ENCODE data around the gene TCP11L2. TPM values are rescaled to one million over a fixed set of nuclear protein-coding genes. Genes with fewer than 3 reads are reported as not detected.
"Not testable (repeated sequence)": the region's sequence is repeated elsewhere in the genome, so short reads cannot be mapped to it uniquely, and the experiment has no call there.

Gene TCP11L2
- total RNA-seq, 1 donor from 2014 or later, result 122 TPM

GRCh38 chr12:106301241-106301610 lies 1.3 kb upstream of the TCP11L2 start:
- intact Hi-C loops (cut with DNase I), result loop anchor here (5.0 to 10.0 kb wide), 2 partner anchors 41 to 56 kb away; partner anchors contain the start of gene CKAP4
- ATAC-seq (ENCODE audit: poor library complexity), result no peak
- no peak for DNase-seq

- peak; percentile 17 for ATAC-seq (ENCODE audit: poor library complexity)
- intact Hi-C loops (cut with DNase I), result loop anchor here (5.0 to 10.0 kb wide), 2 partner anchors 41 to 57 kb away; partner anchors contain the start of gene CKAP4
- DNase-seq, result peak; percentile 72
Observed at GRCh38 chr12:106301611-106302321, 767 bp upstream of the TCP11L2 start.

DNA sequence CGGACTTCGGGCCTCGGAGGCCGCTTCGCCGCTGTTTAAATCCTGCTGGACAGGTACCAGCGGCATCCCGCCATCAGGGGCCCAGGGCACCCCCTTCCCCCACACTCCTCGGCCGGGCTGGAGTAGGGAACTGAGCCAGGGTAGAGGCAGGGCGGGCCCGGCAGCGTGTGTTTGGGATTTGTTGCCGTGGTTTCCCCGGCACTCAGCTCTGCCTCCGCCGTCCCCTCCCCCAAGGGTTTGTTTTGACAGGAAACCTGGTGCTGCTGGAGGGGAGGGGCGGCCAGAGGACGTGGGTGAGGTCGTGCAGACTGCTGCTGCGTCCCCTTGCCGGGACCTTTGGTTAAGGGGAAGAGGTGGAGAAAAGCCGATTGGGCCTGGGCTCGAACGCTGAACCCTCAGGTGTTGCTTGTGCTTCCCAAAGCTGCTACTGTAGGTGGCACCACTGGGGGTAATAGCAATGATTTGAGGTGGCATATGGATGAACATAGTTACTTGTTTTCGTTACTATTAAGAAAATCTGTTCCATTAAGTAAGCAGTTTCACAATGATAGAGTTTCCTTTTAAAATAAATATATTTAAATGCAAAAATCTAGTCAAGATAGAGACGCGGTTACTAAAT lies 778 bp downstream of the TCP11L2 start:
- intact Hi-C loops (cut with DNase I), result loop anchor here (5.0 to 10.0 kb wide), 2 partner anchors 39 to 59 kb away; partner anchors contain the start of gene CKAP4
- DNase-seq, result peak; percentile 96
- ATAC-seq (ENCODE audit: poor library complexity), result peak; percentile 87

DNA sequence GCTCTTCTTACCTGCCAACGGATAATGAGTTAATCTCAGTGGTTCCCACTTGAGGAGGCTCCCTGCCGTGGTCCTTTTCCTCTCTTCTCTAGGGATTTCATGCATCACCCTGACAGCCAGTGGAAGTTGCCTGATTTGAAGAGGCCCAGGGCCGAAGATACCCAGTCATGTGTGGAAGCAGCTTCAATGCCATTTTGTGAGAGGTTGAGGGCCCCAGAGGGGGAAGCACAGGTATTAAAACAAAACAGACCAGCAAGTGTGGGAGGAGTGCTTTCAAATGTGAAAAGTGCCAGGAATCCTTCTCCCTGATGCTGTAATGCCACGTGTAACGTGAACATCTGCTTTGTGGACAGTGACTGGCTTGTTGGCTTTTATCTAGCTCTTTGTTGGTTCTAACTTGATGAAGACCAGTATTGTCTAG lies 1.5 kb downstream of the TCP11L2 start:
- DNase-seq (no peak), ATAC-seq (ENCODE audit: poor library complexity) (no peak)
- intact Hi-C loops (cut with DNase I), result loop anchor here (5.0 to 10.0 kb wide), 2 partner anchors 38 to 59 kb away; partner anchors contain the start of gene CKAP4

DNA sequence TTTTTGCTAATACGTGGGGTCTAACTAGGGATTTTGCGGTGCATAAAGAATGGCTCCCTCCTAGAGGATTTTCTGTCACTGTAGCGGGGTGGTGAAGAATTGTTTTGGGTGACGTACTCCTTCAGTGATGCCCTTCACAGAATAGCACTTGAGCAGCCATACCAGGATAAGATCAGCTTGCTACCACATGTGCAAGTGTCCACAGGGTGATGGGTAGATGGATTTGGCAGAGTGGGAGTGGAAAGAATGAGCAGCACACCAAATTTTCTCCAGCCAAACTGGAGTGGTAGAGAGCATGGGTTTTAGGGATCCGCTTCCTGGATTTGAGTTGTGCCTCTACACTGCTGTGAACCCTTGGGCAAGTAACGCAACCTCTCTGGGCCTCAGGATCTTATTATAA lies 2.3 kb downstream of the TCP11L2 start:
- intact Hi-C loops (cut with DNase I), result loop anchor here (5.0 to 10.0 kb wide), 2 partner anchors 38 to 60 kb away; partner anchors contain the start of gene CKAP4
- DNase-seq (no peak), ATAC-seq (ENCODE audit: poor library complexity) (no peak)

DNA sequence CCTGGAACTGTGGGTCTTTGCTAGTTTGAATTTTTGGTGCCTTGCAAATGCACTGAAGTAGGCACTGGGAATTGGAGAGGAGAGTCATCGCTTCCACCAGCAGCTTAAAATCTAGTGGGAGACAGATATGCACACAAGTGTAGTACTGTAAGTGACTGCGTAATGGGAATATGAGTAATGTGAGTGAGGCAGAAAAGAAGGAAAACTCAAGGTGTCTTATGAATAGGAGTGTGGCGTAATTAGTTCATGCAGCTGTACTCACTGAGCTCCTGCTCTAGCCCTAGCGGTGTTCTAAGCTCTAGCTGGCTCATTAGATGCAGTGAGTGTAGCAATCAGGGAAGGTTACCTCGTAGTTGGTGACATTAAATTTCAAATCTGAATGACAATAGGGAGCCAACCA lies 2.8 kb downstream of the TCP11L2 start:
- intact Hi-C loops (cut with DNase I), result loop anchor here (10.0 kb wide), 1 partner anchor 61 kb away; the partner anchor contains the start of gene CKAP4
- ATAC-seq (ENCODE audit: poor library complexity) (no peak), DNase-seq (no peak)

- intact Hi-C loops (cut with DNase I), result loop anchor here (10.0 kb wide), 1 partner anchor 62 kb away; the partner anchor contains the start of gene CKAP4
- ATAC-seq (ENCODE audit: poor library complexity), result no peak
- no peak for DNase-seq
Observed at GRCh38 chr12:106307181-106307580, 4.6 kb downstream of the TCP11L2 start.

DNA sequence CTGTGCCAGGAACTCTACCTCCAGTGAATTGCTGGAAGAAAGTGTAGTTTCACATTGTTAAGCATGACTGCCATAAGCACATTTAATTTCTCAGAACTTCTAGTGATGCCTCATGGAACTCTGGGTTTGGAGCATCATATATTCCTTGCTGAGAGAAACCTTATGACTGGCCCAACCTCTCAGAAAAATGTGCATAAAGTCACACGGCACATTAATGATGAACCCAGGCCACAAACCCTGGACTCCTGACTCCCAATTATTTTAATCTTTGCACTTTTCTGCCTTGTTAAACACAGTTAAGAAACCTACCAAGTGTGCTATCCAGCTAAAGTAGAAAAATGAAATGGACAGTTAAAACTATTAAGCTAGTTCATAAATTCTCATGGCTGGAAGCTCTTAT lies 5.6 kb downstream of the TCP11L2 start:
- DNase-seq (no peak), ATAC-seq (ENCODE audit: poor library complexity) (no peak)
- intact Hi-C loops (cut with DNase I), result loop anchor here (10.0 kb wide), 1 partner anchor 63 kb away; the partner anchor contains the start of gene CKAP4

DNA sequence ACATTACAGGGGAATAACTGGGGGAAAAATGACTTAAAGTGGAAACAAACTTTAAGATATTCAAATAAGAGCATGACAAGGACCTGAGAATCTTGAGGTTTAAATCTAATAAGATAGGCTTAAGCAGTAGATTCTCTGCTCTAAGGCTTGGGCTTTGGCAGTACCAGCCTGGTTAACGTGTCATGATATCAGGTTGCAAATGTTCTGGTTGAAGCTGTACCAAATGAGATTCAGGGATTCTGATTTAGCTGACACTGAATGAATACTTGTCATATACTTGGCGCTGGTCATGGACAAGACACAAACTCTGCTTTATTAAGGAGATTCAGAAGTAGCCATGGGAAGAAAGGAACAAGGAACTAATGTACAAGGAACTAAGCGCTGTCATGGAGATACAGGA lies 6.1 kb downstream of the TCP11L2 start:
- intact Hi-C loops (cut with DNase I), result loop anchor here (10.0 kb wide), 1 partner anchor 64 kb away; the partner anchor contains the start of gene CKAP4
- DNase-seq, result no peak
- peak; percentile 34 for ATAC-seq (ENCODE audit: poor library complexity)

GRCh38 chr12:106309671-106310505 lies 7.4 kb downstream of the TCP11L2 start:
- DNase-seq (peak; percentile 46), ATAC-seq (ENCODE audit: poor library complexity) (peak; percentile 44)
- intact Hi-C loops (cut with DNase I), result loop anchor here (10.0 kb wide), 1 partner anchor 65 kb away; the partner anchor contains the start of gene CKAP4

DNA sequence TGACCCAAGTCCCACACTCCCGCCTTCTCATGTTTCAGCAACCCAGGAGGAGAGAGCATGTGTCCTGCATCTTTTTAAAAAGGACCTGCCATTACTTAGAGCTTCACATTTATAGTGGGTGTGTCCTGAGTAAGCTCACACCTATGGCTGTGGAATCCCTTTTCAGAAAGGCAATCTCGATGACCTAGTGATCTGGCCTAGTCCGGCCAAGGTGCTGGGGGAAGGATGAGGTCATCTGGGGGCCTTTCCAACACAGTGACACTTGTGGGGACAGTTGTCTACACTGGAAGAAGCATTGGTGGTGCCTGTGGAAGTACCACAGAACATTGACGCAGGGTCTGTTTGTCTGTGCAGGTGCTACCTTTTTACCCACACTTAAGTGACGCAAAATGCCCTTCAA lies 8.2 kb downstream of the TCP11L2 start:
- intact Hi-C loops (cut with DNase I), result no loop called here
- ATAC-seq (ENCODE audit: poor library complexity) (peak; percentile 2), DNase-seq (no peak)

DNA sequence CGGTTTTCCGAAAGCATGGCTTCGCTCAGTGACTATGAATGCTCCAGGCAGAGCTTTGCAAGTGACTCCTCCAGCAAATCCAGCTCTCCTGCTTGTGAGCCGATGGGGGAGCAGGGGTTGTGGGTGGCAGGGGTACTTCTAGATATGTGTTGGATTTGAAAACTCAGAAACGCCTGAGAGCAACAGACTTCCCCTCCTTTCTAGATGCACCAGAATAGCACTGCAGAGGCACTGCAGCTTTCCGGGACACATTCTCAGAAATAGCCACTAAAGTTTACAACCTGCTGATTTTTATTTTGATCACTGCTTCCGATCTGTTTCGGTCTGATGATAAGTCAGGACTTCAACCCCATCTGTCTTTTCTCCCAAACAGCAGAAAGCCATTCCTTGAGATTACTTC lies 8.6 kb downstream of the TCP11L2 start:
- peak; percentile 3 for ATAC-seq (ENCODE audit: poor library complexity)
- intact Hi-C loops (cut with DNase I), result no loop called here

GRCh38 chr12:106313413-106313812 lies 10.9 kb downstream of the TCP11L2 start:
- DNase-seq; ATAC-seq (ENCODE audit: poor library complexity); intact Hi-C loops (cut with DNase I): not testable (repeated sequence)

More for the DNA sequence above, 8.6 kb downstream of the TCP11L2 start:
- DNase-seq, result no peak

- ATAC-seq (ENCODE audit: poor library complexity) (no peak), DNase-seq (no peak)
- intact Hi-C loops (cut with DNase I), result no loop called here
Observed at GRCh38 chr12:106315523-106315922, 13.0 kb downstream of the TCP11L2 start.

DNA sequence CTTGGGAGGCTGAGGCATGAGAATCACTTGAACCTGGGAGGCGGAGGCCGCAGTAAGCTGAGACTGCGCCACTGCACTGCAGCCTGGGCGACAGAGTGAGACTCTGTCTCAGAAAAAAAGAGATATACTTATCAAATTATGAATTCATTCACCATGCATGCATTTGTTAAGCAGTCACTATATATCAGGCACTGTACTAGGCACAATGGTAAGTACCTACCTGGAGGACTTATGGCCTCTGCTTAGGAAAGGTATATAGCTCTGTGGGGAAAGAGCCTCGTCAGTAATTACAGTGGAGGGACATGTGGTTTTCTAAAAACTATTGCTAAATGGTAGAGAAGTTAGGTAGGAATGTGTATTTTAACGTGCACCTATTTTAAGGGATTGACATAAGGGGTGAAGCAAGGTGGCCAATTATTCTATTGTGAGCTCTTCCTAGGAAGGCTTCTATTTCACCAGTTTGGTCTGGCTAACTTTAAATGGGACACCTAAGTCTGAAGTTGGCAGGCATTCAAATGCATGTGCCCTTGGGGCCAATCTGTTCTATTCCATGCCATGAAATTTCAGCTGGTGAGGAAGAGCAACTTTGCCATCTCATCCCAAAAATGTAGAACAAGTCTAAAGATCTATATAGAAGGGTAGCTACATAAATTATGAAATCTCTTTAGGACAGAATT lies 15.0 kb downstream of the TCP11L2 start:
- ATAC-seq (ENCODE audit: poor library complexity), result peak; percentile 31
- DNase-seq, result no peak

GRCh38 chr12:106321139-106321850 lies 18.8 kb downstream of the TCP11L2 start:
- DNase-seq (peak; percentile 53), ATAC-seq (ENCODE audit: poor library complexity) (peak; percentile 89)
- intact Hi-C loops (cut with DNase I), result no loop called here

More for the DNA sequence above, 15.0 kb downstream of the TCP11L2 start:
- intact Hi-C loops (cut with DNase I), result no loop called here

DNA sequence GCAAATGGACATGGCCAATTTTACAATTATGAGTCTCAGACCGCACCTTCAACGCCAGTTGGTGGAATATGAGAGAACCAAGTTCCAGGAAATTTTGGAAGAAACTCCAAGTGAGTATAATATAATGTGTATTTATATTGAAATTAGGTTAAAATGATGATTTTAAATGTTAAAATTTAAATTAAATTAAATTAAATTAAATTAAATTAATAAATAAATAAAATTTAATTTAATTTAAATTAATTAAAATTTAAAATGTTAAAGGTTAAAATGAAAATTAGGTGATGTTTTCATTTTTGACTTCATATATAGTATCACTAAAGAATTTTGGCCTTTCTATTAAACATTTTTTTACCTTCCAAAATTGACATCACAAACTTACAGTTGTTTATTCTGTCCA lies 21.0 kb downstream of the TCP11L2 start:
- ATAC-seq (ENCODE audit: poor library complexity) (no peak), DNase-seq (no peak)
- intact Hi-C loops (cut with DNase I), result no loop called here

All from Right ventricle myocardium superior (tissue), 1 donor.